Endothelial cell of umbilical vein (primary cell): Measurements from ENCODE around the gene ZGLP1. TPM values are rescaled to one million over a fixed set of nuclear protein-coding genes. Genes with fewer than 3 reads are reported as not detected.
A peak's percentile ranks its signal among the peaks of the same experiment; 100 is the strongest.

Experiments
- BruUV-seq: library from RNA; stranded (reverse); fragments of 400-500 nt; replicated peaks from 2 replicates; lab custom pipeline; 2021; lab: Mats Ljungman, UMichigan
- CTCF ChIA-PET: fragments of 300-600, 350-600 bp; sonication (Branson Sonifier 250); formaldehyde crosslinking; loops from one replicate; lab custom pipeline; 2021; ENCODE audit warnings: antibody characterized with exemption, inconsistent platforms; lab: Charles Lee
- POLR2A ChIA-PET: fragments of 300-600, 350-600 bp; sonication (Branson Sonifier 250); formaldehyde crosslinking; loops from one replicate; lab custom pipeline; 2021; ENCODE audit warnings: antibody characterized with exemption, inconsistent platforms; lab: Charles Lee
- DNase-seq: peaks from one replicate; pipeline ENCODE4 v3.0.0-alpha.2; 2011; ENCODE audit warnings: low read depth, low spot score
- FAIRE-seq: peaks from 2 replicates; lab custom pipeline; 2011; peaks lifted over from hg19 to GRCh38; lab: Jason Lieb, UNC
- H2AFZ ChIP-seq: 2 replicates; pipeline ENCODE4 v1.6.0; 2012; ENCODE audit warnings: low read depth, low read length, control low read depth, inconsistent platforms
- H3K27ac ChIP-seq: 2 replicates; pipeline ENCODE4 v1.5.1; 2011; ENCODE audit warnings: low read depth, mild to moderate bottlenecking, control low read depth, low read length, moderate library complexity; ENCODE audit not compliant: insufficient read depth
- H3K27me3 ChIP-seq, 2 experiments: 2 replicates each; pipeline versions ENCODE4 v1.6.0 to v1.6.1; 2011; ENCODE audit warnings: low read length in 2 of 2, mixed read lengths in 1 of 2; ENCODE audit not compliant: control insufficient read depth in 2 of 2, insufficient read depth in 2 of 2
- H3K36me3 ChIP-seq, 2 experiments: 2 replicates in 1 of 2; 3 replicates in 1 of 2; pipeline ENCODE4 v1.5.1; 2011; ENCODE audit warnings: low read length in 2 of 2, mild to moderate bottlenecking in 1 of 2, moderate library complexity in 1 of 2; ENCODE audit not compliant: control insufficient read depth in 2 of 2, insufficient read depth in 2 of 2; ENCODE audit errors: extremely low read depth in 1 of 2
- H3K4me1 ChIP-seq: 3 replicates; pipeline ENCODE4 v1.5.1; 2011; ENCODE audit warnings: mild to moderate bottlenecking, low read length; ENCODE audit not compliant: control insufficient read depth, insufficient read depth; ENCODE audit errors: extremely low read depth
- H3K4me2 ChIP-seq: 2 replicates; pipeline ENCODE4 v1.6.1; 2011; ENCODE audit warnings: low read length, control low read depth, mixed read lengths; ENCODE audit not compliant: insufficient read depth
- H3K4me3 ChIP-seq, 3 experiments: fragments of 200-600 bp in 1 of 3; sonication (generic), shearing (Covaris generic) in 1 of 3; replicated peaks in 1 of 3; 2 replicates each; pipeline ENCODE4 v1.5.1; 2011 to 2016; ENCODE audit warnings: control low read depth in 3 of 3, low read length in 3 of 3, mild to moderate bottlenecking in 2 of 3, inconsistent platforms in 1 of 3, low read depth in 1 of 3, moderate library complexity in 1 of 3; ENCODE audit not compliant: insufficient read depth in 1 of 3
- H3K79me2 ChIP-seq: 2 replicates; pipeline ENCODE4 v1.6.0; 2012; ENCODE audit warnings: low read length, inconsistent platforms; ENCODE audit not compliant: control insufficient read depth, insufficient read depth
- H3K9ac ChIP-seq: replicated peaks from 2 replicates; pipeline ENCODE3; 2011; ENCODE audit warnings: low read length, control low read depth; ENCODE audit not compliant: insufficient read depth; ENCODE audit errors: extremely low read depth
- H3K9me1 ChIP-seq: replicated peaks from 3 replicates; pipeline ENCODE4 v1.6.0; 2011; ENCODE audit warnings: mild to moderate bottlenecking, low read length; ENCODE audit not compliant: control insufficient read depth, insufficient read depth; ENCODE audit errors: extremely low read depth
- H3K9me3 ChIP-seq: replicated peaks from 2 replicates; pipeline ENCODE4 v1.5.1; 2012; ENCODE audit warnings: low read length, inconsistent platforms; ENCODE audit not compliant: control insufficient read depth, insufficient read depth
- H4K20me1 ChIP-seq: replicated peaks from 2 replicates; pipeline ENCODE3; 2011; ENCODE audit warnings: mild to moderate bottlenecking, low read length; ENCODE audit not compliant: control insufficient read depth, insufficient read depth; ENCODE audit errors: extremely low read depth
- EZH2 ChIP-seq: IDR thresholded peaks from 2 replicates; pipeline ENCODE4 v1.6.1; 2012; ENCODE audit warnings: borderline replicate concordance, low read depth, mild to moderate bottlenecking, moderate library complexity, low read length, inconsistent platforms; ENCODE audit not compliant: severe bottlenecking
- FOS ChIP-seq: IDR thresholded peaks from 2 replicates; pipeline ENCODE4 v1.6.1; 2011; ENCODE audit warnings: mild to moderate bottlenecking, low read length, moderate library complexity, borderline replicate concordance; ENCODE audit not compliant: insufficient read depth
- GATA2 ChIP-seq: IDR thresholded peaks from 2 replicates; pipeline ENCODE4 v1.7.0; 2011; ENCODE audit warnings: low read depth, mild to moderate bottlenecking, moderate library complexity, mixed read lengths, low read length; ENCODE audit not compliant: insufficient read length, insufficient read depth
- JUN ChIP-seq: IDR thresholded peaks from 2 replicates; pipeline ENCODE4 v1.6.1; 2011; ENCODE audit warnings: borderline replicate concordance, low read depth; ENCODE audit not compliant: insufficient read length, insufficient read depth
- MAX ChIP-seq: IDR thresholded peaks from 2 replicates; pipeline ENCODE4 v1.6.1; 2011; ENCODE audit not compliant: insufficient read depth, insufficient read length
- MYC ChIP-seq: IDR thresholded peaks from one replicate; pipeline ENCODE4 v1.6.1; 2011; ENCODE audit warnings: mild to moderate bottlenecking, low read depth, low read length
- POLR2A ChIP-seq: IDR thresholded peaks from 2 replicates; pipeline ENCODE4 v1.6.1; 2012; ENCODE audit warnings: low read depth, mild to moderate bottlenecking, control low read depth, low read length
- POLR2AphosphoS5 ChIP-seq: IDR thresholded peaks from 2 replicates; pipeline ENCODE4 v1.6.1; 2012; ENCODE audit warnings: low read depth, mild to moderate bottlenecking, control low read depth, low read length, moderate library complexity; ENCODE audit not compliant: insufficient read depth
- dilution Hi-C: fragments of 300-500 bp; cut with MboI; formaldehyde crosslinking; loops from one replicate; pipeline ENCODE4 v1.15.0; 2019; ENCODE audit warnings: low sequenced_read_pairs; ENCODE audit not compliant: extremely low pct_ligation_motif_present
- intact Hi-C: fragments of 100-400 bp; cut with micrococcal nuclease; formaldehyde crosslinking; loops from one replicate; pipeline ENCODE4 v1.10.0; 2022
- polyA plus RNA-seq, 4 experiments: library from polyadenylated mRNA; depleted of rRNA in 3 of 4; stranded (reverse) in 3 of 4; unstranded in 1 of 4; fragments of >200 nt; gene quantifications; 2 replicates each; pipeline versions ENCODE4 v1.2.1 to v1.2.3, GENCODE V29; 2011 to 2012; ENCODE audit warnings: missing spikeins in 1 of 4
- total RNA-seq: library from RNA; stranded (reverse); gene quantifications from 2 replicates; pipeline ENCODE4 v1.2.3, GENCODE V29; 2021
- TF ChIP-seq, protein P1 (sequence below), 2 donors: IDR thresholded peaks; 1 replicate in 1 of 2; 2 replicates in 1 of 2; pipeline ENCODE4 v1.5.1; 2011; ENCODE audit warnings: low read length in 2 of 2, mild to moderate bottlenecking in 2 of 2, moderate library complexity in 2 of 2, control low read depth in 1 of 2, inconsistent platforms in 1 of 2, low read depth in 1 of 2; ENCODE audit not compliant: insufficient read depth in 1 of 2; ENCODE audit errors: extremely low read depth in 1 of 2

The ZGLP1 gene
- total and polyA plus RNA-seq, 2 donors (not counting 3 experiments of a cell fraction or from before 2014, with no cell fraction given) = 1.6 to 2.9 TPM

GRCh38 chr19:10321874-10322835 is 12.5 kb upstream of the ZGLP1 start:
- Histone ChIP-seq H3K9ac (no peak overlapping the region), H2AFZ (no peak overlapping the region), H3K4me2 (no peak overlapping the region), H3K27ac (no peak overlapping the region), H3K9me3 (no peaks in the 10 kb centered on the region), H3K79me2 (no peaks in the 10 kb centered on the region), H3K36me3 (peaks cover 9 to 51% of the 10 kb centered on the region in 2 experiments), H3K4me3 (no peak overlapping the region), H3K9me1 (no peaks in the 10 kb centered on the region), H3K27me3 (no peaks in the 10 kb centered on the region), H3K4me1 (no peaks in the 10 kb centered on the region), H4K20me1 (no peaks in the 10 kb centered on the region)
- DNase-seq = no peak
- no TSS peak for BruUV-seq
- ChIA-PET CTCF (no interaction called here), POLR2A (interaction anchor here (1.7 kb wide), 1 partner anchor 11 kb away, joined by 4 read pairs; the partner anchor contains the start of gene RAVER1)
- no peak for FAIRE-seq
- intact Hi-C loops = no loop called here
- TF ChIP-seq POLR2AphosphoS5 = peak; percentile 6
- no peak for TF ChIP-seq JUN
- no peak for TF ChIP-seq MAX
- TF ChIP-seq GATA2 = no peak
- dilution Hi-C loops = no loop called here

DNA sequence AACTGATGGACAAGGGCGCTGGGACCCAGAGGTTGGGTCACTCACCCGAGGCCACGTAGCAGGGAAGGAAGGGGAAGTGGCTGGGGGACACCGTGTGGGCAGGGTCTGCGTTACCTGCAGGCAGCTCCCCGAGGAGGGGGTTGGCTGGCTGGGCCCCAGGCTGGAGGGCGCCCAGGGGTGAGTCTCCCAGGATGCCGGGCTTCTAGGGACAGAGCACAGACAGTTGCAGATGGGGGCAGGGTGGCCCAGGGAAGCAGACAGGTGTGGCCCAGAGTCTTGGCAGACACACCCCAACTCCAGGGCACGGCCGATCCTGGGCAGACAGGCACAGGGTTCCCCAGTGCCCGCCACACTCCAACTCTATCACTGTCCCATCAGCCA is 11.8 kb upstream of the ZGLP1 start:
- Histone ChIP-seq H2AFZ (no peak overlapping the region), H3K27me3 (no peaks in the 10 kb centered on the region), H3K79me2 (no peaks in the 10 kb centered on the region), H4K20me1 (no peaks in the 10 kb centered on the region), H3K4me1 (no peaks in the 10 kb centered on the region), H3K36me3 (peaks cover 9 to 48% of the 10 kb centered on the region in 2 experiments), H3K9ac (no peak overlapping the region), H3K9me1 (no peaks in the 10 kb centered on the region), H3K4me2 (no peak overlapping the region), H3K27ac (no peak overlapping the region), H3K9me3 (no peaks in the 10 kb centered on the region), H3K4me3 (no peak overlapping the region)
- DNase-seq (no peak), FAIRE-seq (no peak)
- CTCF ChIA-PET = interaction anchor here (1.9 kb wide), 1 partner anchor 52 kb away, joined by 5 read pairs; no protein-coding TSS in a partner anchor
- intact Hi-C loops = no loop called here
- dilution Hi-C loops = no loop called here
- no TSS peak for BruUV-seq
- TF ChIP-seq MAX = no peak
- no peak for TF ChIP-seq JUN
- no peak for TF ChIP-seq FOS
- TF ChIP-seq MYC = no peak
- TF ChIP-seq EZH2 = no peak
- TF ChIP-seq POLR2AphosphoS5 = no peak
- TF ChIP-seq POLR2A = no peak
- no peak for TF ChIP-seq GATA2
- TF ChIP-seq, protein P1, sequence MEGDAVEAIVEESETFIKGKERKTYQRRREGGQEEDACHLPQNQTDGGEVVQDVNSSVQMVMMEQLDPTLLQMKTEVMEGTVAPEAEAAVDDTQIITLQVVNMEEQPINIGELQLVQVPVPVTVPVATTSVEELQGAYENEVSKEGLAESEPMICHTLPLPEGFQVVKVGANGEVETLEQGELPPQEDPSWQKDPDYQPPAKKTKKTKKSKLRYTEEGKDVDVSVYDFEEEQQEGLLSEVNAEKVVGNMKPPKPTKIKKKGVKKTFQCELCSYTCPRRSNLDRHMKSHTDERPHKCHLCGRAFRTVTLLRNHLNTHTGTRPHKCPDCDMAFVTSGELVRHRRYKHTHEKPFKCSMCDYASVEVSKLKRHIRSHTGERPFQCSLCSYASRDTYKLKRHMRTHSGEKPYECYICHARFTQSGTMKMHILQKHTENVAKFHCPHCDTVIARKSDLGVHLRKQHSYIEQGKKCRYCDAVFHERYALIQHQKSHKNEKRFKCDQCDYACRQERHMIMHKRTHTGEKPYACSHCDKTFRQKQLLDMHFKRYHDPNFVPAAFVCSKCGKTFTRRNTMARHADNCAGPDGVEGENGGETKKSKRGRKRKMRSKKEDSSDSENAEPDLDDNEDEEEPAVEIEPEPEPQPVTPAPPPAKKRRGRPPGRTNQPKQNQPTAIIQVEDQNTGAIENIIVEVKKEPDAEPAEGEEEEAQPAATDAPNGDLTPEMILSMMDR (IDR thresholded peaks at IDR 0.05; ENCODE audit: extremely low read depth in 1 of 2, insufficient read depth in 1 of 2, low read depth in 1 of 2, low read length in 2 of 2) = no peak
- POLR2A ChIA-PET = no interaction called here
